ENCODE measurements around the gene CCL13.

Gene CCL13

GRCh38 chr17:34361478-34362061, 5.3 kb downstream of the CCL13 start:
- TF ChIP-seq CTCF (IDR thresholded peaks at IDR 0.05; ENCODE audit: low read depth, low read length) = no peak; the same call in none of the 2 replicates
- peak; percentile 77 for DNase-seq (ENCODE audit: extremely low read depth, low read depth)

GRCh38 chr17:34363183-34363661, 6.9 kb downstream of the CCL13 start, which contains the start of gene CCL1:
Gene CCL1, minus strand, starts transcription at chr17:34363233. Its CDS starts 72 bp downstream, at chr17:34363161.
- no peak for DNase-seq (ENCODE audit: extremely low read depth, low read depth)
- TF ChIP-seq CTCF (IDR thresholded peaks at IDR 0.05; ENCODE audit: low read depth, low read length) = no peak

- no peak for TF ChIP-seq CTCF (IDR thresholded peaks at IDR 0.05; ENCODE audit: low read depth, low read length)
- DNase-seq (ENCODE audit: extremely low read depth, low read depth) = no peak
Measured at GRCh38 chr17:34364751-34365150, 8.5 kb downstream of the CCL13 start.

- DNase-seq (ENCODE audit: extremely low read depth, low read depth) = no peak
- TF ChIP-seq CTCF (IDR thresholded peaks at IDR 0.05; ENCODE audit: low read depth, low read length) = no peak
Measured at GRCh38 chr17:34365340-34365739, 9.1 kb downstream of the CCL13 start.

GRCh38 chr17:34366010-34366409, 9.7 kb downstream of the CCL13 start:
- no peak for DNase-seq (ENCODE audit: extremely low read depth, low read depth)
- no peak for TF ChIP-seq CTCF (IDR thresholded peaks at IDR 0.05; ENCODE audit: low read depth, low read length)

- no peak for DNase-seq (ENCODE audit: extremely low read depth, low read depth)
Measured at GRCh38 chr17:34366529-34367107, 10.3 kb downstream of the CCL13 start.

More at GRCh38 chr17:34366529-34367107, 10.3 kb downstream of the CCL13 start:
- TF ChIP-seq CTCF (IDR thresholded peaks at IDR 0.05; ENCODE audit: low read depth, low read length) = no peak
